OCI-LY7 (cell line): ENCODE results near the gene TAB2. TPM values are rescaled to one million over a fixed set of nuclear protein-coding genes. Genes with fewer than 3 reads are reported as not detected.

ENCODE experiments used
- BruUV-seq: library from RNA; stranded (reverse); fragments of 400-500 nt; replicated peaks from 2 replicates; lab custom pipeline; 2021; lab: Mats Ljungman, UMichigan
- CTCF ChIA-PET: fragments of 300-600 bp; sonication (Branson Sonifier 250); formaldehyde crosslinking; loops from one replicate; lab custom pipeline; 2022; ENCODE audit warnings: antibody characterized with exemption; ENCODE audit not compliant: unreplicated experiment; lab: Charles Lee
- POLR2A ChIA-PET: fragments of 300-600 bp; sonication (Branson Sonifier 250); formaldehyde crosslinking; loops from one replicate; lab custom pipeline; 2022; ENCODE audit warnings: antibody characterized with exemption; lab: Charles Lee
- DNase-seq: peaks from one replicate; pipeline ENCODE4 v3.0.0-alpha.2; 2015; ENCODE audit warnings: low spot score
- H2AFZ ChIP-seq: fragments of 200-600 bp; sonication (generic), shearing (Covaris generic); 2 replicates; pipeline ENCODE4 v1.6.1; 2014; ENCODE audit warnings: mild to moderate bottlenecking, antibody characterized with exemption, low read length, moderate library complexity
- H3K27ac ChIP-seq: fragments of 200-600 bp; sonication (generic); 2 replicates; pipeline ENCODE4 v1.5.1; 2014; ENCODE audit warnings: mixed run types, low read depth, mild to moderate bottlenecking, moderate library complexity, low read length, inconsistent platforms; ENCODE audit not compliant: poor library complexity, severe bottlenecking
- H3K36me3 ChIP-seq: fragments of 200-600 bp; sonication (generic); 2 replicates; pipeline ENCODE4 v1.6.1; 2014; ENCODE audit warnings: mild to moderate bottlenecking, antibody characterized with exemption, low read length, moderate library complexity, mixed read lengths; ENCODE audit not compliant: insufficient read depth
- H3K4me1 ChIP-seq: fragments of 200-600 bp; sonication (generic); 2 replicates; pipeline ENCODE4 v1.5.1; 2014; ENCODE audit warnings: mild to moderate bottlenecking, low read length; ENCODE audit not compliant: insufficient read depth, poor library complexity, severe bottlenecking
- H3K4me2 ChIP-seq: fragments of 200-600 bp; sonication (generic); 2 replicates; pipeline ENCODE4 v1.6.1; 2014; ENCODE audit warnings: mild to moderate bottlenecking, low read length
- H3K4me3 ChIP-seq: fragments of 200-600 bp; sonication (generic); 2 replicates; pipeline ENCODE4 v1.5.1; 2014; ENCODE audit warnings: mild to moderate bottlenecking, low read depth, low read length; ENCODE audit not compliant: poor library complexity, severe bottlenecking
- H3K79me2 ChIP-seq: fragments of 200-600 bp; sonication (generic); 2 replicates; pipeline ENCODE4 v1.6.1; 2016; ENCODE audit warnings: low read depth, mild to moderate bottlenecking, low read length, moderate library complexity, mixed read lengths; ENCODE audit not compliant: insufficient read depth
- H3K9me2 ChIP-seq: fragments of 200-600 bp; sonication (generic); 2 replicates; pipeline ENCODE4 v1.6.1; 2016; ENCODE audit warnings: mild to moderate bottlenecking, low read length, mixed read lengths; ENCODE audit not compliant: insufficient read depth
- H3K9me3 ChIP-seq: fragments of 200-600 bp; sonication (generic); 2 replicates; pipeline ENCODE4 v1.6.1; 2014; ENCODE audit warnings: mild to moderate bottlenecking, mixed run types, low read length, mixed read lengths
- H4K20me1 ChIP-seq: fragments of 200-600 bp; sonication (generic); 2 replicates; pipeline ENCODE4 v1.6.1; 2014; ENCODE audit warnings: mild to moderate bottlenecking, antibody characterized with exemption, low read length, moderate library complexity, mixed read lengths; ENCODE audit not compliant: insufficient read depth
- CTCF ChIP-seq: fragments of 200-600 bp; sonication (generic); conservative IDR thresholded peaks from 2 replicates; pipeline ENCODE4 v1.5.1; 2014; ENCODE audit warnings: mild to moderate bottlenecking, antibody characterized with exemption, low read length, moderate library complexity, mixed read lengths
- EZH2phosphoT487 ChIP-seq: fragments of 200-600 bp; sonication (generic); IDR thresholded peaks from 2 replicates; pipeline ENCODE4 v1.6.1; 2018; ENCODE audit warnings: low read depth, borderline replicate concordance, mild to moderate bottlenecking, mixed run types, antibody characterized with exemption, low read length, moderate library complexity, mixed read lengths
- intact Hi-C: fragments of 100-400 bp; cut with micrococcal nuclease; formaldehyde crosslinking; loops from one replicate; pipeline ENCODE4 v1.10.0; 2022; ENCODE audit not compliant: unreplicated experiment
- total RNA-seq, 2 experiments: library from RNA; depleted of rRNA in 1 of 2; stranded (reverse); fragments of >200 nt in 1 of 2; shearing (Covaris generic) in 1 of 2; gene quantifications; 2 replicates each; pipeline ENCODE4 v1.2.3, GENCODE V29; 2014 to 2022

TAB2 gene
- total RNA-seq, 2 experiments from 2014 or later: 17.3 to 35.8 TPM

- BruUV-seq: no TSS peak
- POLR2A ChIA-PET: interaction anchor here (0.9 to 1.0 kb wide), 2 partner anchors 34 to 96 kb away, joined by 3 read pairs; no protein-coding TSS in a partner anchor
These were observed 116.4 kb downstream of the TAB2 start for GRCh38 chr6:149433881-149434280.

GRCh38 chr6:149435919-149436586 is 118.5 kb downstream of the TAB2 start:
- Histone ChIP-seq H2AFZ (no peak overlapping the region), H3K9me3 (no peaks in the 10 kb centered on the region), H3K79me2 (no peaks in the 10 kb centered on the region), H3K27ac (no peak overlapping the region), H3K9me2 (no peaks in the 10 kb centered on the region), H3K4me3 (no peak overlapping the region), H4K20me1 (no peaks in the 10 kb centered on the region), H3K36me3 (no peaks in the 10 kb centered on the region), H3K4me1 (peaks cover 7% of the 10 kb centered on the region), H3K4me2 (no peak overlapping the region)
- ChIA-PET POLR2A (interaction anchor here (0.6 kb wide), 1 partner anchor 17 kb away, joined by 3 read pairs; no protein-coding TSS in a partner anchor), CTCF (no interaction called here)
- TF ChIP-seq EZH2phosphoT487 (no peak), CTCF (no peak)
- DNase-seq: no peak
- intact Hi-C loops: no loop called here
- BruUV-seq: no TSS peak

More at GRCh38 chr6:149433881-149434280, 116.4 kb downstream of the TAB2 start:
- H3K4me1 ChIP-seq: peaks cover 7% of the 10 kb centered on the region
- H3K36me3 ChIP-seq: no peaks in the 10 kb centered on the region
- no peak overlapping the region for H3K4me3 ChIP-seq
- no peak overlapping the region for H3K27ac ChIP-seq
- CTCF ChIA-PET: interaction anchor here (0.7 to 1.4 kb wide), 3 partner anchors 32 to 403 kb away, joined by 3 to 5 read pairs (median 3); partner anchors contain the start of gene ZC3H12D
- H2AFZ ChIP-seq: no peak overlapping the region
- H3K9me3 ChIP-seq: no peaks in the 10 kb centered on the region
- no peaks in the 10 kb centered on the region for H4K20me1 ChIP-seq
- H3K4me2 ChIP-seq: no peak overlapping the region
- H3K79me2 ChIP-seq: no peaks in the 10 kb centered on the region
- no peaks in the 10 kb centered on the region for H3K9me2 ChIP-seq
- no peak for DNase-seq
- intact Hi-C loops: loop anchor here (2.0 kb wide), 1 partner anchor 117 kb away; the partner anchor contains the start of gene TAB2
- TF ChIP-seq EZH2phosphoT487: no peak
- no peak for TF ChIP-seq CTCF

GRCh38 chr6:149436647-149437046 is 119.1 kb downstream of the TAB2 start:
- no peak for TF ChIP-seq CTCF
- TF ChIP-seq EZH2phosphoT487: no peak
- BruUV-seq: no TSS peak
- no peak overlapping the region for H3K4me3 ChIP-seq
- H3K79me2 ChIP-seq: no peaks in the 10 kb centered on the region
- H2AFZ ChIP-seq: no peak overlapping the region
- H4K20me1 ChIP-seq: no peaks in the 10 kb centered on the region
- intact Hi-C loops: no loop called here
- H3K36me3 ChIP-seq: no peaks in the 10 kb centered on the region
- H3K27ac ChIP-seq: no peak overlapping the region
- no peak for DNase-seq
- no peaks in the 10 kb centered on the region for H3K9me3 ChIP-seq
- H3K4me2 ChIP-seq: no peak overlapping the region
- ChIA-PET POLR2A (interaction anchor here (0.6 kb wide), 1 partner anchor 37 kb away, joined by 3 read pairs; no protein-coding TSS in a partner anchor), CTCF (no interaction called here)
- no peaks in the 10 kb centered on the region for H3K9me2 ChIP-seq
- peaks cover 7% of the 10 kb centered on the region for H3K4me1 ChIP-seq
